Purkinje cell (primary cell): ENCODE data around the gene FGF2. TPM values are rescaled to one million over a fixed set of nuclear protein-coding genes. Genes with fewer than 3 reads are reported as not detected.

Source experiments
- polyA plus RNA-seq: library from polyadenylated mRNA; unstranded; fragments of >200 nt; fragmentation: Nextera tagmentation; gene quantifications from 2 replicates; pipeline ENCODE4 v1.2.1, GENCODE V29; 2014

FGF2 gene
- 2.6 and 3.2 TPM in 2 replicates for polyA plus RNA-seq

DNA sequence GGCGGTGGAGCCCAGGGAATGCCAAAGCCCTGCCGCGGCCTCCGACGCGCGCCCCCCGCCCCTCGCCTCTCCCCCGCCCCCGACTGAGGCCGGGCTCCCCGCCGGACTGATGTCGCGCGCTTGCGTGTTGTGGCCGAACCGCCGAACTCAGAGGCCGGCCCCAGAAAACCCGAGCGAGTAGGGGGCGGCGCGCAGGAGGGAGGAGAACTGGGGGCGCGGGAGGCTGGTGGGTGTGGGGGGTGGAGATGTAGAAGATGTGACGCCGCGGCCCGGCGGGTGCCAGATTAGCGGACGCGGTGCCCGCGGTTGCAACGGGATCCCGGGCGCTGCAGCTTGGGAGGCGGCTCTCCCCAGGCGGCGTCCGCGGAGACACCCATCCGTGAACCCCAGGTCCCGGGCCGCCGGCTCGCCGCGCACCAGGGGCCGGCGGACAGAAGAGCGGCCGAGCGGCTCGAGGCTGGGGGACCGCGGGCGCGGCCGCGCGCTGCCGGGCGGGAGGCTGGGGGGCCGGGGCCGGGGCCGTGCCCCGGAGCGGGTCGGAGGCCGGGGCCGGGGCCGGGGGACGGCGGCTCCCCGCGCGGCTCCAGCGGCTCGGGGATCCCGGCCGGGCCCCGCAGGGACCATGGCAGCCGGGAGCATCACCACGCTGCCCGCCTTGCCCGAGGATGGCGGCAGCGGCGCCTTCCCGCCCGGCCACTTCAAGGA lies at the start of gene FGF2:
Gene FGF2, plus strand, starts transcription at position 279 of the 705 bp plus-strand sequence. Its CDS starts 344 bp downstream, at position 623.

DNA sequence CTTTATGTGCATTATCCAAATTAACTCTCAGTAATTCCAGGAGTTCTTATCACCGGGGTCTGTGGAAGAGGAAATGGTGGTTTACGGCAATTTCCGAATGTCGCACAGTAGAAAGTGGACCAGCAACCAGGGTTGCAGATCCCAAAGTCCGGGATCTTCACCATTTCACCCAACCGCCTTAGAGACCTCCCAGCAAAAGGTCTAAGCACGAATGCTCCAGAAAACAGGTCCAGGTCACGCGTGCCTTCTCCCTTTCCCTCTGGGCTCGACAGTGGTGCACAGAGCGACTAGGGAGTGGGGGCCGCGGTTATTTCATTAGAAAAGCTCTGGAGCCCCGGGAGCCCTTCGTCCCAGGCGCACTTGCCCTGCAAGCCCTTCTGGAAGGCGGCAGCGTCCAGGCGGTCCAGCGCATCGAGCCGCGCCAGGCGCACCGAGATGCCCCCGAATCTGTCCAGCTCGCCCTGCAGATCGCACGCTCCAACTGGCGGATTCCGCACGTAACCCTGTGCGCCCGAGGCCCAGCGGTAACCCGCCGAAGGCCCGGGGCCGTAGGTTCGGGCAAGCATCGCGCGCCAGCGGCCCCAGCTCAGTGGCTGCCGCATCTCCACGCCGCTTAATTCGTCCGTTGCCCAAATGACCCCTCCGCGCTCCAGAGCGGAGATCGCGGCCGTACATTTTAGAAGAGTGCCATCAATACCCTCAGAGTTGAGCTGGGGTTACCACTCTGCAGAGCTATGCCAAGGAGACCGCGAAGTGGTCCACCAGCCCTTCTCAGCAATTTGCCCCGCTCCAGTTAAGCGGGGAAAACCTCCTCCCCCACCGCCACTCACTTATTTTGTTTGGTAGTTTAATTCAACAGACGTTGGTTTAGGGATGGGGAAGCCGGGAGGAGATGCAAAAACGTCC lies 95.6 kb downstream of the FGF2 start, which contains the start of gene NUDT6:
Gene NUDT6, minus strand, starts transcription at position 627 of the 906 bp plus-strand sequence. Its CDS starts 25 bp downstream, at position 602.

Other genes with a start within 250 kb of the FGF2 start
- gene IL21, start 205.8 kb upstream of the FGF2 start, polyA plus RNA-seq, result not detected in 2 replicates
- 7.8 and 19.9 TPM in 2 replicates for gene BBS12, start 94.1 kb upstream of the FGF2 start, polyA plus RNA-seq
- 7.2 and 10.8 TPM in 2 replicates for gene NUDT6, start 95.8 kb downstream of the FGF2 start, polyA plus RNA-seq